Measurements from ENCODE around the gene ABCC1.
"Not testable (repeated sequence)": the region's sequence is repeated elsewhere in the genome, so short reads cannot be mapped to it uniquely, and the experiment has no call there.

Gene ABCC1

DNA sequence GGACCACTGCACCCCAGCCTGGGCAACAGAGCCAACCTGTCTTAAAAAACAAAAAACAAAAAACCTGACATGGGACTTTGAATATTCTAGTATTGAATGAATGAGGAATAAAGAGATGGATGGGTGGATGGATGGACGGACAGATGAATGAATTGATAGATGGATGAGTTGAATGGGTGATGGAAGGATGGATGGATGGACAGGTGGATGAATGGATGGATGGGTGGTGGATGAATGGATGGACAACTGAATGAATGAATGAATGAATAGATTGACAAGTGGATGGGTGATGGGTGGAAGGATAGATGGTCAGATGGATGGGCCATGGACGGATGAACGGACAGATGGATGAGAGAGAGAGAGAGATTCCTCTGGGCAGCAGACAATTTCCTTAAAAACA is 38.2 kb upstream of the ABCC1 start:
- TF ChIP-seq CTCF (IDR thresholded peaks at IDR 0.05), result no peak
- no peak for TF ChIP-seq ZFX (IDR thresholded peaks at IDR 0.05; ENCODE audit: borderline replicate concordance)
- H3K27ac ChIP-seq, result no peak overlapping the region

GRCh38 chr16:15913046-15913698 is 36.2 kb upstream of the ABCC1 start:
- TF ChIP-seq ZFX (IDR thresholded peaks at IDR 0.05; ENCODE audit: borderline replicate concordance) (no peak), CTCF (IDR thresholded peaks at IDR 0.05) (no peak)
- no peak overlapping the region for H3K27ac ChIP-seq

- no peak overlapping the region for H3K27ac ChIP-seq
- TF ChIP-seq CTCF (IDR thresholded peaks at IDR 0.05), result no peak
- TF ChIP-seq ZFX (IDR thresholded peaks at IDR 0.05; ENCODE audit: borderline replicate concordance), result no peak
Observed at GRCh38 chr16:15915555-15916081, 33.8 kb upstream of the ABCC1 start.

DNA sequence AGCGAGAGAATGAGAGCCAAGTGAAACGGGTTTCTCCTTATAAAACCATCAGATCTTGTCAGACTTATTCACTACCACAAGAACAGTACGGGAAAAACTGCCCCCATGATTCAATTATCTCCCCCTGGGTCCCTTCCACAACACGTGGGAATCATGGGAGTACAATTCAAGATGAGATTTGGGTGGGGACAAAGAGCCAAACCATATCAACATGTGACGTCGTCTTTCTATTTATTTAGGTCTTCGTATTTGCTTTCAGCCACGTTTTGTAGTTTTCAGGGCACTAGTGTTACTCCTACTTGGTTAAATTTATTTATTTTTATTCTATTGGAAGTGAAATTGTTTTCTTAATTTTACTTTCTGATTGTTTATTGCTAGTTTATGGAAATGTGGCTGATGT is 33.1 kb upstream of the ABCC1 start:
- no peak for TF ChIP-seq CTCF (IDR thresholded peaks at IDR 0.05)
- no peak for TF ChIP-seq ZFX (IDR thresholded peaks at IDR 0.05; ENCODE audit: borderline replicate concordance)
- no peak overlapping the region for H3K27ac ChIP-seq

DNA sequence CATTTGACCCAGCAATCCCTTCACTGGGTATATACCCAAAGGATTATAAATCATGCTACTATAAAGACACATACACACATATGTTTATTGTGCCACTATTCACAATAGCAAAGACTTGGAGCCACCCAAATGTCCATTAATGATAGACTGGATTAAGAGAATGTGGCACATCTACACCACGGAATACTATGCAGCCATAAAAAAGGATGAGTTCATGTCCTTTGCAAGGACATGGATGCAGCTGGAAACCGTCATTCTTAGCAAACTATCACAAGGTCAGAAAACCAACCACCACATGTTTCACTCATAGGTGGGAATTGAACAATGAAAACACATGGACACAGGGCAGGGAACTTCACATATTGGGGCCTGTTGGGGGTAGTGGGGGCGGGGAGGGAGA is 31.1 kb upstream of the ABCC1 start:
- H3K27ac ChIP-seq, result not testable (repeated sequence)

DNA sequence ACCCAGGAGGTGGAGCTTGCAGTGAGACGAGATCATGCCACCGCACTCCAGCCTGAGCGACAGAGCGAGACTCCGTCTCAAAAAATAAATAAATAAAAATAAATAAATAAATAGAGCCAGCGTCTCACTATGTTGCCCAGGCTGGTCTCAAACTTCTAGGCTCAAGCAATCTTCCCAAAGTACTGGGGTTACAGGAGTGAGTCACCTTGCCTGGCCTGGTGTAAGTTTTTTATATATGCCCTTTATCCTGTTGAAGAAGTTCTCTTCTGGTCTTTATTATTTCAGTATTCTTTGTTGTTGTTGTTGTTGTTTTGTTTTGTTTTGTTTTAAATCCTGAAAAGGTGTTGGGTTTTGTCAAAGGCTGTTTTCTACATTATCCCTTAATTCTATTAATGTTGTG is 30.1 kb upstream of the ABCC1 start:
- H3K27ac ChIP-seq, result no peak overlapping the region
- TF ChIP-seq ZFX (IDR thresholded peaks at IDR 0.05; ENCODE audit: borderline replicate concordance), result no peak

DNA sequence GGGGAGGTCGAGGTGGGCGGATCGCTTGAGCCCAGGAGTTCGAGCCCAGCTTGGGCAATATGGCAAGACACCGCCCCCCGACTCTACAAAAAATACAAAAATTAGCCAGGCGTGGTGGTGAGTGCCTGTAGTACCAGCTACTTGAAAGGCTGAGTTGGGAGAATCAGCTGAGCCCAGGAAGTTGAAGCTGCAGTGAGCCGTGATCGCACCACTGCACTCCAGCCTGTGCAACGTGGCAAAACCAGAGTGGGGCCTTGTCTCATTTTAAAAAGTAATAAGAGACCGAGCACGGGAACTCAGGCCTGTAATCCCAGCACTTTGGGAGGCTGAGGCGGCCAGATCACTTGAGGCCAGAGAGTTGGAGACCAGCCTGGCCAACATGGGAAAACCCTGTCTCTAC is 24.4 kb upstream of the ABCC1 start:
- no peak overlapping the region for H3K27ac ChIP-seq
- no peak for TF ChIP-seq CTCF (IDR thresholded peaks at IDR 0.05)
- no peak for TF ChIP-seq ZFX (IDR thresholded peaks at IDR 0.05; ENCODE audit: borderline replicate concordance)

DNA sequence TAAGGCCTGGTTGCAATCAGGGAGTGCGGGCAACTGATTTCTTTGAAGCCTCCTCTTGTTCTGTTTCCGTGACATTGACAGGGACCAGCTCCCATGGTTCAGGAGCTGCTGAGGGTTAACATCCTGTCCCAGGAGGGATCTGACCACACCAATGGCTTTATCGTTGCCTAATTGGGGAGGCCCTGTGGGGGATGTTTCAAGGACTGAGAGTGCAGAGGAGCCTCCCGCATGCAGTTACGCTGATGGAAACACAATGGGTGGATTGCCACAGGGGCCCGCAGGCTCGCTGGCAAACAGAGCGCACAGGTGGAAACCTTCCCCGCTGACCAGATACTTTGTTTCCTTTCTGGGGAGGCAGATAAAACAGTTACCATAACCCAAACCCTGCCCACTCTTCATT is 23.8 kb upstream of the ABCC1 start:
- no peak overlapping the region for H3K27ac ChIP-seq

More for the DNA sequence above, 23.8 kb upstream of the ABCC1 start:
- TF ChIP-seq CTCF (IDR thresholded peaks at IDR 0.05) (no peak), ZFX (IDR thresholded peaks at IDR 0.05; ENCODE audit: borderline replicate concordance) (no peak)

Data from 22Rv1 (cell line).